Right atrium auricular region (tissue), 2 donors: ENCODE results near the gene NPTXR. TPM values are rescaled to one million over a fixed set of nuclear protein-coding genes. Genes with fewer than 3 reads are reported as not detected.

Experiments
- DNase-seq: peaks from one replicate; pipeline ENCODE4 v3.0.0-alpha.2; 2019; ENCODE audit warnings: low spot score
- H3K27ac ChIP-seq, 2 donors: fragments of 200-600 bp; sonication (generic); 1 replicate in 1 of 2; 2 replicates in 1 of 2; pipeline ENCODE4 v1.5.1; 2016 to 2019
- H3K27me3 ChIP-seq, 2 donors: fragments of 200-600 bp; sonication (generic); one replicate each; pipeline versions ENCODE4 v1.5.1 to v1.6.0; 2017 to 2019
- H3K36me3 ChIP-seq: fragments of 200-600 bp; sonication (generic); one replicate; pipeline ENCODE4 v1.5.1; 2016
- H3K4me1 ChIP-seq, 2 donors: fragments of 200-600 bp; sonication (generic); one replicate each; pipeline versions ENCODE4 v1.5.1 to v1.6.0; 2017 to 2019
- H3K4me3 ChIP-seq, 2 donors: fragments of 200-600 bp; sonication (generic); 1 replicate in 1 of 2; 2 replicates in 1 of 2; pipeline ENCODE4 v1.5.1; 2017 to 2019; ENCODE audit warnings: mild to moderate bottlenecking in 1 of 2, moderate library complexity in 1 of 2
- H3K9me3 ChIP-seq, 2 donors: fragments of 200-600 bp; sonication (generic); one replicate each; pipeline ENCODE4 v1.5.1; 2019
- CTCF ChIP-seq, 2 donors: fragments of 200-600 bp; sonication (generic); IDR thresholded peaks; one replicate each; pipeline ENCODE4 v1.5.1; 2019; ENCODE audit warnings: antibody characterized with exemption in 2 of 2
- total RNA-seq, 2 donors: library from RNA; depleted of rRNA; stranded (reverse); fragments of >200 nt; gene quantifications; one replicate each; pipeline ENCODE4 v1.1.0, GENCODE V29; 2016

NPTXR gene
- total RNA-seq, 2 donors from 2014 or later = 18.0 to 24.6 TPM

- H3K27ac ChIP-seq = peak overlapping the region in 1 of 2 donors; percentile 26
Observed at GRCh38 chr22:38845004-38845740, 1.3 kb upstream of the NPTXR start.

GRCh38 chr22:38844315-38845003 lies 631 bp upstream of the NPTXR start:
- TF ChIP-seq CTCF (IDR thresholded peaks at IDR 0.05) = no peak
- H3K9me3 ChIP-seq = no peaks in the 10 kb centered on the region
- H3K27ac ChIP-seq = peak overlapping the region; percentile 26 to 63
- no peak for DNase-seq
- H3K4me3 ChIP-seq = peak overlapping the region; percentile 16 to 53
- no peaks in the 10 kb centered on the region for H3K27me3 ChIP-seq
- no peaks in the 10 kb centered on the region for H3K36me3 ChIP-seq
- H3K4me1 ChIP-seq = peaks cover 0 to 16% of the 10 kb centered on the region in 2 donors

More at GRCh38 chr22:38845004-38845740, 1.3 kb upstream of the NPTXR start:
- peaks cover 0 to 16% of the 10 kb centered on the region in 2 donors for H3K4me1 ChIP-seq
- no peak for TF ChIP-seq CTCF (IDR thresholded peaks at IDR 0.05)
- no peak for DNase-seq
- H3K36me3 ChIP-seq = no peaks in the 10 kb centered on the region
- no peak overlapping the region for H3K4me3 ChIP-seq
- H3K9me3 ChIP-seq = no peaks in the 10 kb centered on the region
- no peaks in the 10 kb centered on the region for H3K27me3 ChIP-seq

- H3K27ac ChIP-seq = peak overlapping the region; percentile 44 to 70
- no peaks in the 10 kb centered on the region for H3K9me3 ChIP-seq
- peak; percentile 13 to 49 for TF ChIP-seq CTCF (IDR thresholded peaks at IDR 0.05)
- H3K4me1 ChIP-seq = peaks cover 0 to 16% of the 10 kb centered on the region in 2 donors
- DNase-seq = no peak
- H3K36me3 ChIP-seq = no peaks in the 10 kb centered on the region
- peak overlapping the region; percentile 39 to 53 for H3K4me3 ChIP-seq
- H3K27me3 ChIP-seq = no peaks in the 10 kb centered on the region
Observed at GRCh38 chr22:38843201-38843656, 599 bp downstream of the NPTXR start.

GRCh38 chr22:38842512-38843200 lies 1.2 kb downstream of the NPTXR start:
- no peak for DNase-seq
- peak overlapping the region; percentile 44 to 70 for H3K27ac ChIP-seq
- no peaks in the 10 kb centered on the region for H3K9me3 ChIP-seq
- no peaks in the 10 kb centered on the region for H3K27me3 ChIP-seq
- H3K4me1 ChIP-seq = peaks cover 0 to 16% of the 10 kb centered on the region in 2 donors
- no peaks in the 10 kb centered on the region for H3K36me3 ChIP-seq
- no peak for TF ChIP-seq CTCF (IDR thresholded peaks at IDR 0.05)
- peak overlapping the region; percentile 39 to 53 for H3K4me3 ChIP-seq

GRCh38 chr22:38841635-38842034 lies 2.2 kb downstream of the NPTXR start:
- no peak overlapping the region for H3K4me3 ChIP-seq
- no peaks in the 10 kb centered on the region for H3K9me3 ChIP-seq
- peaks cover 0 to 16% of the 10 kb centered on the region in 2 donors for H3K4me1 ChIP-seq
- H3K27ac ChIP-seq = no peak overlapping the region
- no peak for TF ChIP-seq CTCF (IDR thresholded peaks at IDR 0.05)
- no peaks in the 10 kb centered on the region for H3K36me3 ChIP-seq
- DNase-seq = no peak
- no peaks in the 10 kb centered on the region for H3K27me3 ChIP-seq
